H1 (cell line): Measurements from ENCODE around the gene PRKCH. TPM values are rescaled to one million over a fixed set of nuclear protein-coding genes. Genes with fewer than 3 reads are reported as not detected.

ENCODE experiments used
- CTCF ChIA-PET: fragments of 300-600 bp; sonication (Branson Sonifier 250); formaldehyde crosslinking; loops from one replicate; lab custom pipeline; 2021; ENCODE audit not compliant: partially characterized antibody; lab: Charles Lee
- POLR2A ChIA-PET: fragments of 300-600 bp; sonication (Branson Sonifier 250); formaldehyde crosslinking; loops from one replicate; lab custom pipeline; 2021; ENCODE audit warnings: inconsistent platforms; ENCODE audit not compliant: partially characterized antibody; lab: Charles Lee
- DNase-seq, 2 experiments: peaks; one replicate each; pipeline versions ENCODE4 v3.0.0 to v3.0.0-alpha.2; 2010 to 2022; ENCODE audit warnings: low spot score in 2 of 2, low read depth in 1 of 2, mixed read lengths in 1 of 2
- FAIRE-seq: peaks from 2 replicates; lab custom pipeline; 2011; peaks lifted over from hg19 to GRCh38; lab: Jason Lieb, UNC
- H2AFZ ChIP-seq: 2 replicates; pipeline ENCODE4 v1.8.1; 2012; ENCODE audit warnings: low read length, inconsistent platforms
- H2AK5ac ChIP-seq: 2 replicates; pipeline ENCODE4 v1.6.1; 2013; ENCODE audit warnings: low read depth, low read length
- H2BK120ac ChIP-seq: replicated peaks from 2 replicates; pipeline ENCODE3; 2013; ENCODE audit warnings: low read depth, low read length, inconsistent platforms
- H2BK12ac ChIP-seq: 2 replicates; pipeline ENCODE4 v1.6.1; 2013; ENCODE audit warnings: low read depth, low read length
- H2BK15ac ChIP-seq: 2 replicates; pipeline ENCODE4 v1.6.1; 2013; ENCODE audit warnings: low read length
- H2BK20ac ChIP-seq: 2 replicates; pipeline ENCODE4 v1.6.1; 2013; ENCODE audit warnings: low read length
- H2BK5ac ChIP-seq: 2 replicates; pipeline ENCODE4 v1.6.1; 2013; ENCODE audit warnings: low read depth, low read length
- H3K14ac ChIP-seq: 2 replicates; pipeline ENCODE4 v1.6.1; 2013; ENCODE audit warnings: inconsistent platforms; ENCODE audit not compliant: insufficient read length
- H3K18ac ChIP-seq: 2 replicates; pipeline ENCODE4 v1.6.1; 2013; ENCODE audit warnings: low read length; ENCODE audit errors: extremely low read depth
- H3K23ac ChIP-seq: 2 replicates; pipeline ENCODE4 v1.6.1; 2013; ENCODE audit warnings: inconsistent platforms; ENCODE audit not compliant: insufficient read length
- H3K23me2 ChIP-seq: 2 replicates; pipeline ENCODE4 v1.6.1; 2013; ENCODE audit warnings: low read depth, low read length
- H3K27ac ChIP-seq: 2 replicates; pipeline ENCODE4 v1.6.1; 2011; ENCODE audit warnings: low read depth, low read length, inconsistent platforms
- H3K27me3 ChIP-seq, 4 experiments: replicated peaks in 1 of 4; 1 replicate in 1 of 4; 2 replicates in 3 of 4; pipeline versions ENCODE4 v1.6.1 to v1.8.1; 2011 to 2013; ENCODE audit warnings: low read length in 3 of 4, mild to moderate bottlenecking in 3 of 4, inconsistent platforms in 2 of 4, mixed read lengths in 2 of 4, moderate library complexity in 1 of 4; ENCODE audit not compliant: control insufficient read depth in 3 of 4, insufficient read depth in 3 of 4; ENCODE audit errors: extremely low read depth in 1 of 4
- H3K36me3 ChIP-seq, 4 experiments: 2 replicates each; pipeline versions ENCODE4 v1.6.1 to v1.8.1; 2011 to 2013; ENCODE audit warnings: mild to moderate bottlenecking in 4 of 4, low read length in 3 of 4, moderate library complexity in 2 of 4, control low read depth in 1 of 4, inconsistent platforms in 1 of 4; ENCODE audit not compliant: insufficient read depth in 4 of 4, control insufficient read depth in 2 of 4
- H3K4ac ChIP-seq: replicated peaks from 2 replicates; pipeline ENCODE3; 2013; ENCODE audit warnings: low read length, low read depth, mixed read lengths, inconsistent platforms; ENCODE audit not compliant: insufficient read length
- H3K4me1 ChIP-seq, 4 experiments: replicated peaks in 1 of 4; 1 replicate in 1 of 4; 2 replicates in 3 of 4; pipeline versions ENCODE4 v1.6.1 to v1.8.1; 2011 to 2013; ENCODE audit warnings: low read length in 3 of 4, inconsistent platforms in 2 of 4, mixed read lengths in 1 of 4; ENCODE audit not compliant: insufficient read depth in 4 of 4, control insufficient read depth in 3 of 4
- H3K4me2 ChIP-seq, 2 experiments: 2 replicates each; pipeline versions ENCODE4 v1.6.1 to v1.8.1; 2011 to 2013; ENCODE audit warnings: low read depth in 2 of 2, low read length in 2 of 2, control low read depth in 1 of 2, inconsistent platforms in 1 of 2, mild to moderate bottlenecking in 1 of 2; ENCODE audit not compliant: insufficient read depth in 1 of 2
- H3K4me3 ChIP-seq, 4 experiments: fragments of 200-600, 300-600 bp in 1 of 4; sonication (generic), shearing (Covaris generic), sonication (Bioruptor Twin) in 1 of 4; 2 replicates each; pipeline versions ENCODE4 v1.5.1 to v1.8.1; 2011 to 2016; ENCODE audit warnings: low read length in 4 of 4, low read depth in 3 of 4, control low read depth in 2 of 4, inconsistent platforms in 2 of 4, mild to moderate bottlenecking in 2 of 4, mixed read lengths in 1 of 4, moderate library complexity in 1 of 4; ENCODE audit not compliant: insufficient read depth in 2 of 4; ENCODE audit errors: extremely low read depth in 1 of 4
- H3K56ac ChIP-seq: replicated peaks from 2 replicates; pipeline ENCODE3; 2013; ENCODE audit warnings: low read depth, mild to moderate bottlenecking, mixed read lengths, low read length, inconsistent platforms; ENCODE audit not compliant: insufficient read length
- H3K79me1 ChIP-seq: 2 replicates; pipeline ENCODE4 v1.6.1; 2013; ENCODE audit warnings: low read depth, low read length, control low read depth
- H3K79me2 ChIP-seq, 2 experiments: 2 replicates each; pipeline versions ENCODE4 v1.6.1 to v1.8.1; 2012 to 2013; ENCODE audit warnings: low read length in 2 of 2, mild to moderate bottlenecking in 2 of 2, inconsistent platforms in 1 of 2; ENCODE audit not compliant: insufficient read depth in 2 of 2, control insufficient read depth in 1 of 2
- H3K9ac ChIP-seq, 4 experiments: replicated peaks in 1 of 4; 1 replicate in 1 of 4; 2 replicates in 3 of 4; pipeline versions ENCODE4 v1.6.1 to v1.8.1; 2011 to 2013; ENCODE audit warnings: low read depth in 3 of 4, low read length in 3 of 4, control low read depth in 2 of 4, mild to moderate bottlenecking in 2 of 4, moderate library complexity in 2 of 4, inconsistent platforms in 1 of 4; ENCODE audit errors: extremely low read depth in 1 of 4
- H3K9me3 ChIP-seq, 2 experiments: 2 replicates each; pipeline versions ENCODE4 v1.6.1 to v1.8.1; 2012 to 2013; ENCODE audit warnings: mild to moderate bottlenecking in 2 of 2, moderate library complexity in 2 of 2, control low read depth in 1 of 2, inconsistent platforms in 1 of 2, low read depth in 1 of 2, low read length in 1 of 2, mixed read lengths in 1 of 2; ENCODE audit not compliant: insufficient read depth in 2 of 2
- H4K20me1 ChIP-seq, 2 experiments: replicated peaks in 1 of 2; 2 replicates each; pipeline versions ENCODE3 to v1.8.1; 2011 to 2013; ENCODE audit warnings: inconsistent platforms in 2 of 2, low read length in 2 of 2, mild to moderate bottlenecking in 1 of 2; ENCODE audit not compliant: insufficient read depth in 2 of 2, control insufficient read depth in 1 of 2
- H4K5ac ChIP-seq: 2 replicates; pipeline ENCODE4 v1.6.1; 2013; ENCODE audit warnings: low read length, low read depth, mixed read lengths, inconsistent platforms; ENCODE audit not compliant: insufficient read length
- H4K8ac ChIP-seq: 2 replicates; pipeline ENCODE4 v1.8.0; 2013; ENCODE audit warnings: mild to moderate bottlenecking, moderate library complexity, low read length, inconsistent platforms; ENCODE audit not compliant: insufficient read depth; ENCODE audit errors: extremely low read depth
- H4K91ac ChIP-seq: replicated peaks from 2 replicates; pipeline ENCODE3; 2013; ENCODE audit warnings: low read length, mixed read lengths, inconsistent platforms; ENCODE audit not compliant: insufficient read length
- CEBPB ChIP-seq: IDR thresholded peaks from 2 replicates; pipeline ENCODE4 v1.6.1; 2012; ENCODE audit warnings: low read depth, low read length
- KDM4A ChIP-seq: IDR thresholded peaks from one replicate; pipeline ENCODE4 v1.7.1; 2012; ENCODE audit warnings: low read depth, mild to moderate bottlenecking, moderate library complexity, low read length, inconsistent platforms; ENCODE audit not compliant: severe bottlenecking
- RAD21 ChIP-seq, 2 experiments: IDR thresholded peaks in 1 of 2; conservative IDR thresholded peaks in 1 of 2; 2 replicates each; pipeline ENCODE4 v1.6.1; 2011; ENCODE audit warnings: low read depth in 2 of 2, low read length in 2 of 2, improper control_type of control experiment in 1 of 2, inconsistent platforms in 1 of 2, mild to moderate bottlenecking in 1 of 2, moderate library complexity in 1 of 2
- WGBS, 2 experiments: shearing (Covaris generic) in 1 of 2; methylation state at CpG; one replicate each; pipeline versions ENCODE4 v1.1.6 to v1.1.7; 2013 to 2015; ENCODE audit warnings: low lambda C conversion rate in 2 of 2, mixed read lengths in 2 of 2, inconsistent platforms in 1 of 2, low coverage in 1 of 2, missing lambda C conversion rate in 1 of 2; ENCODE audit not compliant: insufficient replicate concordance in 2 of 2, insufficient coverage in 1 of 2, insufficient read length in 1 of 2; ENCODE audit errors: extremely low coverage in 1 of 2, missing lambda C conversion rate in 1 of 2; 5-methylcytosine and 5-hydroxymethylcytosine counted together
- polyA plus RNA-seq, 7 experiments: library from polyadenylated mRNA; depleted of rRNA in 3 of 7; stranded (reverse) in 5 of 7; unstranded in 2 of 7; fragments of >200 nt in 5 of 7; fragments of 200-250 nt in 2 of 7; gene quantifications; 1 replicate in 5 of 7; 2 replicates in 1 of 7; 4 replicates in 1 of 7; pipeline versions ENCODE4 v1.2.1 to v1.2.3, GENCODE V29; 2011 to 2013; ENCODE audit warnings: missing spikeins in 2 of 7, mixed read lengths in 2 of 7
- total RNA-seq: library from RNA; stranded (reverse); fragmentation: NEBNext Ultra II Directional; extraction: Animal tissue kit (Norgen Biotek cat#: 25700); gene quantifications from 2 replicates; pipeline ENCODE4 v1.2.1, GENCODE V29; 2021
- TF ChIP-seq, protein P1 (sequence below), 3 experiments: IDR thresholded peaks; 1 replicate in 2 of 3; 2 replicates in 1 of 3; pipeline versions ENCODE4 v1.5.1 to v1.6.1; 2011; ENCODE audit warnings: low read length in 3 of 3, mild to moderate bottlenecking in 3 of 3, inconsistent platforms in 2 of 3, low read depth in 1 of 3, moderate library complexity in 1 of 3; ENCODE audit not compliant: insufficient read depth in 1 of 3; ENCODE audit errors: control extremely low read depth in 1 of 3

Gene PRKCH
- total and polyA plus RNA-seq, 2 of the 8 experiments (the other 6 are each of a cell fraction or from before 2014, with no cell fraction given): 6.4 to 7.0 TPM

DNA sequence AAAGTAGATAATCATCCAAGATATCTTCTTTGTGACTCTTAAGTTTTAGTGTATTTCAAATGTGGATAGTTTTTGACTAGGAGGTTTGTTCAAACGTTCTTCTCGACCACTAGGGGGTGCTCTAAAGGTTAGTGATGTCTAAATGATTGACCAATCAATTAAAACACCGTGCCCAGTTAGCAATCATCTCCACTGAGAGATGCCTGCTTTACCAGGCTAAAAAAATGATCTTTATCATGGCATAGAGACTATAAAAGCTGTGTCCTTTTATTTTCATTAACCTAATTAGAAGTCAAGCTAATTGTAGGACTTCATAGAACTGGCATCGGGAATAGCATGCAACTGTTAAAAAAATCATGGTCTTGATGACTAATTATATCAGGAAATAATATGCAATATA, 153.9 kb downstream of the PRKCH start:
- no peak overlapping the region for H3K18ac ChIP-seq
- TF ChIP-seq RAD21 (IDR thresholded peaks at IDR 0.05 in 1 of 2, conservative IDR thresholded peaks at IDR 0.05 in 1 of 2; ENCODE audit: low read depth in 2 of 2, low read length in 2 of 2): peak; percentile 63 to 71
- peak; percentile 70 for TF ChIP-seq CEBPB
- no peak for TF ChIP-seq KDM4A
- TF ChIP-seq, protein P1, sequence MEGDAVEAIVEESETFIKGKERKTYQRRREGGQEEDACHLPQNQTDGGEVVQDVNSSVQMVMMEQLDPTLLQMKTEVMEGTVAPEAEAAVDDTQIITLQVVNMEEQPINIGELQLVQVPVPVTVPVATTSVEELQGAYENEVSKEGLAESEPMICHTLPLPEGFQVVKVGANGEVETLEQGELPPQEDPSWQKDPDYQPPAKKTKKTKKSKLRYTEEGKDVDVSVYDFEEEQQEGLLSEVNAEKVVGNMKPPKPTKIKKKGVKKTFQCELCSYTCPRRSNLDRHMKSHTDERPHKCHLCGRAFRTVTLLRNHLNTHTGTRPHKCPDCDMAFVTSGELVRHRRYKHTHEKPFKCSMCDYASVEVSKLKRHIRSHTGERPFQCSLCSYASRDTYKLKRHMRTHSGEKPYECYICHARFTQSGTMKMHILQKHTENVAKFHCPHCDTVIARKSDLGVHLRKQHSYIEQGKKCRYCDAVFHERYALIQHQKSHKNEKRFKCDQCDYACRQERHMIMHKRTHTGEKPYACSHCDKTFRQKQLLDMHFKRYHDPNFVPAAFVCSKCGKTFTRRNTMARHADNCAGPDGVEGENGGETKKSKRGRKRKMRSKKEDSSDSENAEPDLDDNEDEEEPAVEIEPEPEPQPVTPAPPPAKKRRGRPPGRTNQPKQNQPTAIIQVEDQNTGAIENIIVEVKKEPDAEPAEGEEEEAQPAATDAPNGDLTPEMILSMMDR (IDR thresholded peaks at IDR 0.05; ENCODE audit: control extremely low read depth in 1 of 3, insufficient read depth in 1 of 3, low read depth in 1 of 3, low read length in 3 of 3): peak in 2 of 3 experiments; percentile 26 to 55; a peak in 2 of 4 replicates
- H3K23me2 ChIP-seq: 0 out of 2 replicates have a peak, but pooled peaks cover under 1% of the 10 kb centered on the region
- H3K23ac ChIP-seq: no peak overlapping the region
- no peak overlapping the region for H4K5ac ChIP-seq
- H2BK12ac ChIP-seq: no peak overlapping the region
- no peaks in the 10 kb centered on the region for H3K79me1 ChIP-seq
- H3K9me3 ChIP-seq: no peaks in the 10 kb centered on the region
- H3K56ac ChIP-seq: no peak overlapping the region
- H4K91ac ChIP-seq: no peak overlapping the region
- DNase-seq (no peak), FAIRE-seq (peak; percentile 57)
- no peak overlapping the region for H2AK5ac ChIP-seq
- H3K27me3 ChIP-seq: no peaks in the 10 kb centered on the region
- H3K9ac ChIP-seq: no peak overlapping the region
- H2BK20ac ChIP-seq: no peak overlapping the region
- no peak overlapping the region for H3K4me2 ChIP-seq
- ChIA-PET CTCF (interaction anchor here (0.6 to 3.7 kb wide), 35 partner anchors 9 to 686 kb away, joined by 3 to 17 read pairs (median 4); no protein-coding TSS in a partner anchor), POLR2A (interaction anchor here (1.2 kb wide), 1 partner anchor 26 kb away, joined by 3 read pairs; no protein-coding TSS in a partner anchor)
- WGBS, 2 experiments: 32% methylated on average over 4 of the region's 4 CpGs; no CpG with 5 or more reads in 1 of the 2 experiments
- no peak overlapping the region for H2BK120ac ChIP-seq
- peaks cover 0 to 10% (median 7%) of the 10 kb centered on the region in 4 experiments; a peak in 5 of 7 replicates for H3K4me1 ChIP-seq
- no peak overlapping the region for H3K4ac ChIP-seq
- no peak overlapping the region for H4K8ac ChIP-seq
- no peaks in the 10 kb centered on the region for H3K79me2 ChIP-seq
- no peaks in the 10 kb centered on the region for H4K20me1 ChIP-seq
- no peak overlapping the region for H2AFZ ChIP-seq
- H3K14ac ChIP-seq: no peak overlapping the region
- no peak overlapping the region for H3K4me3 ChIP-seq
- no peak overlapping the region for H3K27ac ChIP-seq
- H2BK5ac ChIP-seq: no peak overlapping the region
- no peak overlapping the region for H2BK15ac ChIP-seq
- no peaks in the 10 kb centered on the region for H3K36me3 ChIP-seq
